HEK293 (cell line): ENCODE results near the gene PDE8B.

ENCODE experiments used
- CTCF ChIA-PET: fragments of 350-600 bp; formaldehyde crosslinking; extraction: SDS; loops from one replicate; lab custom pipeline; 2021; ENCODE audit warnings: antibody characterized with exemption; lab: Yijun Ruan, JAX
- POLR2A ChIA-PET: fragments of 300-600 bp; formaldehyde crosslinking; extraction: SDS; loops from one replicate; lab custom pipeline; 2020; ENCODE audit warnings: antibody characterized with exemption, inconsistent platforms; lab: Yijun Ruan, JAX
- H3K27ac ChIP-seq: fragments of 200-500 bp; sonication (Bioruptor generic); 2 replicates; pipeline ENCODE4 v1.5.1; 2014; ENCODE audit warnings: low read depth, low read length, control low read depth, inconsistent platforms; ENCODE audit errors: extremely low read depth
- H3K36me3 ChIP-seq, 2 experiments: fragments of 200-500 bp in 1 of 2; sonication (Bioruptor generic) in 1 of 2; 1 replicate in 1 of 2; 2 replicates in 1 of 2; pipeline ENCODE4 v1.5.1; 2014 to 2017; ENCODE audit warnings: inconsistent platforms in 2 of 2, low read length in 2 of 2; ENCODE audit not compliant: control insufficient read depth in 2 of 2, insufficient read depth in 1 of 2
- H3K4me1 ChIP-seq: fragments of 200-500 bp; sonication (Bioruptor generic); 2 replicates; pipeline ENCODE4 v1.5.1; 2014; ENCODE audit warnings: mild to moderate bottlenecking, low read length, inconsistent platforms; ENCODE audit not compliant: control insufficient read depth, insufficient read depth
- H3K4me3 ChIP-seq: 2 replicates; pipeline ENCODE4 v1.5.1; 2011; ENCODE audit warnings: low read depth, mild to moderate bottlenecking, control low read depth, low read length, moderate library complexity
- H3K9me3 ChIP-seq: fragments of 200-500 bp; sonication (Bioruptor generic); 2 replicates; pipeline ENCODE4 v1.5.1; 2014; ENCODE audit warnings: low read depth, low read length, inconsistent platforms; ENCODE audit not compliant: control insufficient read depth, insufficient read depth
- BCL11B ChIP-seq: fragments of 450-650 bp; formaldehyde crosslinking; IDR thresholded peaks from 2 replicates; pipeline ENCODE4 v1.5.1; 2016; ENCODE audit warnings: low read depth, missing biosample characterization, missing genetic modification characterization
- GLI2 ChIP-seq: fragments of 450-650 bp; formaldehyde crosslinking; IDR thresholded peaks from 2 replicates; pipeline ENCODE4; 2017; ENCODE audit warnings: missing biosample characterization, missing genetic modification characterization, low read depth, borderline replicate concordance
- KLF1 ChIP-seq: fragments of 450-650 bp; formaldehyde crosslinking; IDR thresholded peaks from 2 replicates; pipeline ENCODE4 v1.5.1; 2016; ENCODE audit warnings: missing biosample characterization, missing genetic modification characterization
- KLF10 ChIP-seq: fragments of 450-650 bp; IDR thresholded peaks from 2 replicates; pipeline ENCODE4 v1.5.1; 2018; ENCODE audit warnings: missing biosample characterization, mild to moderate bottlenecking, missing genetic modification characterization
- SETDB1 ChIP-seq: IDR thresholded peaks from one replicate; pipeline ENCODE4 v1.6.1; 2017; ENCODE audit warnings: mild to moderate bottlenecking, low read length, moderate library complexity, mixed read lengths; ENCODE audit not compliant: insufficient read length
- SP3 ChIP-seq: fragments of 450-650 bp; formaldehyde crosslinking; IDR thresholded peaks from 2 replicates; pipeline ENCODE4 v1.5.1; 2016; ENCODE audit warnings: missing biosample characterization, missing genetic modification characterization
- ZBTB17 ChIP-seq: fragments of 450-650 bp; formaldehyde crosslinking; IDR thresholded peaks from 2 replicates; pipeline ENCODE4 v1.5.1; 2016; ENCODE audit warnings: missing biosample characterization, missing genetic modification characterization
- ZNF10 ChIP-seq: fragments of 450-650 bp; formaldehyde crosslinking; IDR thresholded peaks from 2 replicates; pipeline ENCODE4 v1.5.1; 2017; ENCODE audit warnings: missing biosample characterization, missing genetic modification characterization
- ZNF157 ChIP-seq: fragments of 450-650 bp; formaldehyde crosslinking; IDR thresholded peaks from 2 replicates; pipeline ENCODE4 v1.5.1; 2016; ENCODE audit warnings: missing biosample characterization, missing genetic modification characterization
- ZNF324 ChIP-seq: fragments of 450-650 bp; formaldehyde crosslinking; IDR thresholded peaks from 2 replicates; pipeline ENCODE4 v1.5.1; 2016; ENCODE audit warnings: missing biosample characterization, missing genetic modification characterization
- ZNF639 ChIP-seq: fragments of 450-650 bp; formaldehyde crosslinking; IDR thresholded peaks from 2 replicates; pipeline ENCODE4 v1.5.1; 2016; ENCODE audit warnings: missing biosample characterization, missing genetic modification characterization
- ZNF654 ChIP-seq: fragments of 450-650 bp; formaldehyde crosslinking; IDR thresholded peaks from 2 replicates; pipeline ENCODE4 v1.5.1; 2016; ENCODE audit warnings: low read depth, missing biosample characterization, missing genetic modification characterization
- ZNF677 ChIP-seq: fragments of 450-650 bp; IDR thresholded peaks from 2 replicates; pipeline ENCODE4 v1.5.0; 2018; ENCODE audit warnings: missing biosample characterization, mild to moderate bottlenecking, missing genetic modification characterization, moderate library complexity
- ZNF843 ChIP-seq: fragments of 450-650 bp; formaldehyde crosslinking; IDR thresholded peaks from 2 replicates; pipeline ENCODE4 v1.5.1; 2016; ENCODE audit warnings: missing biosample characterization, missing genetic modification characterization
- TF ChIP-seq, protein P1 (sequence below): fragments of 450-650 bp; formaldehyde crosslinking; IDR thresholded peaks from 2 replicates; pipeline ENCODE4 v1.5.1; 2016; ENCODE audit warnings: missing biosample characterization, missing genetic modification characterization
- TF ChIP-seq, protein P2 (sequence below): fragments of 450-650 bp; formaldehyde crosslinking; IDR thresholded peaks from 2 replicates; pipeline ENCODE4 v1.5.1; 2017; ENCODE audit warnings: missing biosample characterization, mild to moderate bottlenecking, missing genetic modification characterization, moderate library complexity
- TF ChIP-seq, protein P3 (sequence below): fragments of 450-650 bp; formaldehyde crosslinking; conservative IDR thresholded peaks from 2 replicates; pipeline ENCODE4 v1.5.1; 2016; ENCODE audit warnings: low read depth, missing biosample characterization, missing genetic modification characterization
- TF ChIP-seq, protein P4 (sequence below): fragments of 450-650 bp; IDR thresholded peaks from 2 replicates; pipeline ENCODE4 v1.5.1; 2018; ENCODE audit warnings: missing biosample characterization, missing genetic modification characterization
- TF ChIP-seq, protein P5 (sequence below): fragments of 450-650 bp; formaldehyde crosslinking; IDR thresholded peaks from 2 replicates; pipeline ENCODE4 v1.5.1; 2016; ENCODE audit warnings: missing biosample characterization, missing genetic modification characterization, low read depth

The PDE8B gene

GRCh38 chr5:77328930-77329647 is 118.6 kb downstream of the PDE8B start:
- H3K36me3 ChIP-seq, result no peaks in the 10 kb centered on the region
- no peak overlapping the region for H3K4me3 ChIP-seq
- no peaks in the 10 kb centered on the region for H3K9me3 ChIP-seq
- no peaks in the 10 kb centered on the region for H3K4me1 ChIP-seq
- CTCF ChIA-PET, result no interaction called here
- TF ChIP-seq ZNF843 (tag by site-specific recombination), result no peak
- no peak for TF ChIP-seq SETDB1
- TF ChIP-seq ZNF157 (tag by site-specific recombination), result no peak
- no peak for TF ChIP-seq ZNF639 (tag by site-specific recombination)
- TF ChIP-seq KLF1 (tag by site-specific recombination), result no peak
- no peak for TF ChIP-seq ZNF654 (tag by site-specific recombination)
- TF ChIP-seq SP3 (tag by site-specific recombination), result no peak
- no peak for TF ChIP-seq ZNF324 (tag by site-specific recombination)
- no peak for TF ChIP-seq BCL11B
- TF ChIP-seq, protein P1, sequence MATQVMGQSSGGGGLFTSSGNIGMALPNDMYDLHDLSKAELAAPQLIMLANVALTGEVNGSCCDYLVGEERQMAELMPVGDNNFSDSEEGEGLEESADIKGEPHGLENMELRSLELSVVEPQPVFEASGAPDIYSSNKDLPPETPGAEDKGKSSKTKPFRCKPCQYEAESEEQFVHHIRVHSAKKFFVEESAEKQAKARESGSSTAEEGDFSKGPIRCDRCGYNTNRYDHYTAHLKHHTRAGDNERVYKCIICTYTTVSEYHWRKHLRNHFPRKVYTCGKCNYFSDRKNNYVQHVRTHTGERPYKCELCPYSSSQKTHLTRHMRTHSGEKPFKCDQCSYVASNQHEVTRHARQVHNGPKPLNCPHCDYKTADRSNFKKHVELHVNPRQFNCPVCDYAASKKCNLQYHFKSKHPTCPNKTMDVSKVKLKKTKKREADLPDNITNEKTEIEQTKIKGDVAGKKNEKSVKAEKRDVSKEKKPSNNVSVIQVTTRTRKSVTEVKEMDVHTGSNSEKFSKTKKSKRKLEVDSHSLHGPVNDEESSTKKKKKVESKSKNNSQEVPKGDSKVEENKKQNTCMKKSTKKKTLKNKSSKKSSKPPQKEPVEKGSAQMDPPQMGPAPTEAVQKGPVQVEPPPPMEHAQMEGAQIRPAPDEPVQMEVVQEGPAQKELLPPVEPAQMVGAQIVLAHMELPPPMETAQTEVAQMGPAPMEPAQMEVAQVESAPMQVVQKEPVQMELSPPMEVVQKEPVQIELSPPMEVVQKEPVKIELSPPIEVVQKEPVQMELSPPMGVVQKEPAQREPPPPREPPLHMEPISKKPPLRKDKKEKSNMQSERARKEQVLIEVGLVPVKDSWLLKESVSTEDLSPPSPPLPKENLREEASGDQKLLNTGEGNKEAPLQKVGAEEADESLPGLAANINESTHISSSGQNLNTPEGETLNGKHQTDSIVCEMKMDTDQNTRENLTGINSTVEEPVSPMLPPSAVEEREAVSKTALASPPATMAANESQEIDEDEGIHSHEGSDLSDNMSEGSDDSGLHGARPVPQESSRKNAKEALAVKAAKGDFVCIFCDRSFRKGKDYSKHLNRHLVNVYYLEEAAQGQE, result no peak
- TF ChIP-seq, protein P2, sequence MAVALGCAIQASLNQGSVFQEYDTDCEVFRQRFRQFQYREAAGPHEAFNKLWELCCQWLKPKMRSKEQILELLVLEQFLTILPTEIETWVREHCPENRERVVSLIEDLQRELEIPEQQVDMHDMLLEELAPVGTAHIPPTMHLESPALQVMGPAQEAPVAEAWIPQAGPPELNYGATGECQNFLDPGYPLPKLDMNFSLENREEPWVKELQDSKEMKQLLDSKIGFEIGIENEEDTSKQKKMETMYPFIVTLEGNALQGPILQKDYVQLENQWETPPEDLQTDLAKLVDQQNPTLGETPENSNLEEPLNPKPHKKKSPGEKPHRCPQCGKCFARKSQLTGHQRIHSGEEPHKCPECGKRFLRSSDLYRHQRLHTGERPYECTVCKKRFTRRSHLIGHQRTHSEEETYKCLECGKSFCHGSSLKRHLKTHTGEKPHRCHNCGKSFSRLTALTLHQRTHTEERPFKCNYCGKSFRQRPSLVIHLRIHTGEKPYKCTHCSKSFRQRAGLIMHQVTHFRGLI, result no peak
- TF ChIP-seq, protein P3, sequence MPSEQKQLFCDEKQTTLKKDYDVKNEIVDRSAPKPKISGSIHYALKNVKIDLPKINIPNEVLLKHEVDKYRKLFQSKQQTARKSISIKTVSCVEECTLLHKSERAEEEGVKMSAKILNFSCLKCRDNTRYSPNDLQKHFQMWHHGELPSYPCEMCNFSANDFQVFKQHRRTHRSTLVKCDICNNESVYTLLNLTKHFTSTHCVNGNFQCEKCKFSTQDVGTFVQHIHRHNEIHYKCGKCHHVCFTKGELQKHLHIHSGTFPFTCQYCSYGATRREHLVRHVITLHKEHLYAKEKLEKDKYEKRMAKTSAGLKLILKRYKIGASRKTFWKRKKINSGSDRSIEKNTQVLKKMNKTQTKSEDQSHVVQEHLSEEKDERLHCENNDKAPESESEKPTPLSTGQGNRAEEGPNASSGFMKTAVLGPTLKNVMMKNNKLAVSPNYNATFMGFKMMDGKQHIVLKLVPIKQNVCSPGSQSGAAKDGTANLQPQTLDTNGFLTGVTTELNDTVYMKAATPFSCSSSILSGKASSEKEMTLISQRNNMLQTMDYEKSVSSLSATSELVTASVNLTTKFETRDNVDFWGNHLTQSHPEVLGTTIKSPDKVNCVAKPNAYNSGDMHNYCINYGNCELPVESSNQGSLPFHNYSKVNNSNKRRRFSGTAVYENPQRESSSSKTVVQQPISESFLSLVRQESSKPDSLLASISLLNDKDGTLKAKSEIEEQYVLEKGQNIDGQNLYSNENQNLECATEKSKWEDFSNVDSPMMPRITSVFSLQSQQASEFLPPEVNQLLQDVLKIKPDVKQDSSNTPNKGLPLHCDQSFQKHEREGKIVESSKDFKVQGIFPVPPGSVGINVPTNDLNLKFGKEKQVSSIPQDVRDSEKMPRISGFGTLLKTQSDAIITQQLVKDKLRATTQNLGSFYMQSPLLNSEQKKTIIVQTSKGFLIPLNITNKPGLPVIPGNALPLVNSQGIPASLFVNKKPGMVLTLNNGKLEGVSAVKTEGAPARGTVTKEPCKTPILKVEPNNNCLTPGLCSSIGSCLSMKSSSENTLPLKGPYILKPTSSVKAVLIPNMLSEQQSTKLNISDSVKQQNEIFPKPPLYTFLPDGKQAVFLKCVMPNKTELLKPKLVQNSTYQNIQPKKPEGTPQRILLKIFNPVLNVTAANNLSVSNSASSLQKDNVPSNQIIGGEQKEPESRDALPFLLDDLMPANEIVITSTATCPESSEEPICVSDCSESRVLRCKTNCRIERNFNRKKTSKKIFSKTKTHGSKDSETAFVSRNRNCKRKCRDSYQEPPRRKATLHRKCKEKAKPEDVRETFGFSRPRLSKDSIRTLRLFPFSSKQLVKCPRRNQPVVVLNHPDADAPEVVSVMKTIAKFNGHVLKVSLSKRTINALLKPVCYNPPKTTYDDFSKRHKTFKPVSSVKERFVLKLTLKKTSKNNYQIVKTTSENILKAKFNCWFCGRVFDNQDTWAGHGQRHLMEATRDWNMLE (tag by site-specific recombination), result no peak
- no peak for TF ChIP-seq KLF10 (tag by site-specific recombination)
- TF ChIP-seq ZNF677 (tag by site-specific recombination), result no peak
- TF ChIP-seq, protein P4, sequence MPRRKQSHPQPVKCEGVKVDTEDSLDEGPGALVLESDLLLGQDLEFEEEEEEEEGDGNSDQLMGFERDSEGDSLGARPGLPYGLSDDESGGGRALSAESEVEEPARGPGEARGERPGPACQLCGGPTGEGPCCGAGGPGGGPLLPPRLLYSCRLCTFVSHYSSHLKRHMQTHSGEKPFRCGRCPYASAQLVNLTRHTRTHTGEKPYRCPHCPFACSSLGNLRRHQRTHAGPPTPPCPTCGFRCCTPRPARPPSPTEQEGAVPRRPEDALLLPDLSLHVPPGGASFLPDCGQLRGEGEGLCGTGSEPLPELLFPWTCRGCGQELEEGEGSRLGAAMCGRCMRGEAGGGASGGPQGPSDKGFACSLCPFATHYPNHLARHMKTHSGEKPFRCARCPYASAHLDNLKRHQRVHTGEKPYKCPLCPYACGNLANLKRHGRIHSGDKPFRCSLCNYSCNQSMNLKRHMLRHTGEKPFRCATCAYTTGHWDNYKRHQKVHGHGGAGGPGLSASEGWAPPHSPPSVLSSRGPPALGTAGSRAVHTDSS (tag by site-specific recombination), result no peak
- TF ChIP-seq, protein P5, sequence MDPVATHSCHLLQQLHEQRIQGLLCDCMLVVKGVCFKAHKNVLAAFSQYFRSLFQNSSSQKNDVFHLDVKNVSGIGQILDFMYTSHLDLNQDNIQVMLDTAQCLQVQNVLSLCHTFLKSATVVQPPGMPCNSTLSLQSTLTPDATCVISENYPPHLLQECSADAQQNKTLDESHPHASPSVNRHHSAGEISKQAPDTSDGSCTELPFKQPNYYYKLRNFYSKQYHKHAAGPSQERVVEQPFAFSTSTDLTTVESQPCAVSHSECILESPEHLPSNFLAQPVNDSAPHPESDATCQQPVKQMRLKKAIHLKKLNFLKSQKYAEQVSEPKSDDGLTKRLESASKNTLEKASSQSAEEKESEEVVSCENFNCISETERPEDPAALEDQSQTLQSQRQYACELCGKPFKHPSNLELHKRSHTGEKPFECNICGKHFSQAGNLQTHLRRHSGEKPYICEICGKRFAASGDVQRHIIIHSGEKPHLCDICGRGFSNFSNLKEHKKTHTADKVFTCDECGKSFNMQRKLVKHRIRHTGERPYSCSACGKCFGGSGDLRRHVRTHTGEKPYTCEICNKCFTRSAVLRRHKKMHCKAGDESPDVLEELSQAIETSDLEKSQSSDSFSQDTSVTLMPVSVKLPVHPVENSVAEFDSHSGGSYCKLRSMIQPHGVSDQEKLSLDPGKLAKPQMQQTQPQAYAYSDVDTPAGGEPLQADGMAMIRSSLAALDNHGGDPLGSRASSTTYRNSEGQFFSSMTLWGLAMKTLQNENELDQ (tag by site-specific recombination), result no peak
- no peak for TF ChIP-seq GLI2 (tag by site-specific recombination)
- no peak for TF ChIP-seq ZBTB17
- TF ChIP-seq ZNF10 (tag by site-specific recombination), result no peak
- POLR2A ChIA-PET, result interaction anchor here (0.5 kb wide), 1 partner anchor 34 kb away, joined by 4 read pairs; no protein-coding TSS in a partner anchor
- H3K27ac ChIP-seq, result no peak overlapping the region
